ENCODE measurements around the gene BLVRA.

BLVRA gene

DNA sequence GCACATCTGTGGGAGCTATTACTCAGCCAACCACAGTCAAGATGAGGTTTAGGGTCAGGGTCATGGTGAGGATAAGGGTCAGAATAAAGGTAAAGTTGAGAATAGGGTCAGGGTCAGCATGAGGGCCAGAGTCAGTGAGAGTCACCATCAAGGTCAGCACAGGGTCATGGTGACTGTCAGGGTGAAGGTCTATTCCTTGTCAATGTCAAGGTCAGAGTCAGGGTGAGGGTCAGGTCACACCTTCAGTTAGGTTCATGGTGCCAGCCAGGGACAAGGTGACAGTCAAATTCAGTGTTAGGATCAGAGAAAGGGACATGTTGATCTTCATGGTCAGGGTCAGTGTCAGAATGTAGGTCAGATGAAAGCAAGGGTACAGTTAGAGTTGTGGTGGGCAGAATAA lies 96.7 kb downstream of the BLVRA start:
- Mint-ChIP-seq H3K4me1 (no peaks in the 10 kb centered on the region), H3K36me3 (no peaks in the 10 kb centered on the region), H3K27me3 (peaks cover 13% of the 10 kb centered on the region), H3K9me3 (no peaks in the 10 kb centered on the region), H3K27ac (no peak overlapping the region), H3K4me3 (no peak overlapping the region)
- CTCF ChIA-PET: no interaction called here
- DNase-seq: no peak

GRCh38 chr7:43856316-43856715 lies 97.8 kb downstream of the BLVRA start:
- Mint-ChIP-seq H3K27ac (no peak overlapping the region), H3K36me3 (no peaks in the 10 kb centered on the region), H3K27me3 (peaks cover 13% of the 10 kb centered on the region), H3K4me1 (no peaks in the 10 kb centered on the region), H3K9me3 (no peaks in the 10 kb centered on the region), H3K4me3 (no peak overlapping the region)
- CTCF ChIA-PET: no interaction called here
- DNase-seq: no peak
